HEK293 (cell line): ENCODE results near the gene SYNPO2.
A peak's percentile ranks its signal among the peaks of the same experiment; 100 is the strongest.

Experiments used
- CTCF ChIA-PET: fragments of 350-600 bp; formaldehyde crosslinking; extraction: SDS; loops from one replicate; lab custom pipeline; 2021; ENCODE audit warnings: antibody characterized with exemption; lab: Yijun Ruan, JAX
- POLR2A ChIA-PET: fragments of 300-600 bp; formaldehyde crosslinking; extraction: SDS; loops from one replicate; lab custom pipeline; 2020; ENCODE audit warnings: antibody characterized with exemption, inconsistent platforms; lab: Yijun Ruan, JAX
- H3K27ac ChIP-seq: fragments of 200-500 bp; sonication (Bioruptor generic); 2 replicates; pipeline ENCODE4 v1.5.1; 2014; ENCODE audit warnings: low read depth, low read length, control low read depth, inconsistent platforms; ENCODE audit errors: extremely low read depth
- H3K36me3 ChIP-seq, 2 experiments: fragments of 200-500 bp in 1 of 2; sonication (Bioruptor generic) in 1 of 2; 1 replicate in 1 of 2; 2 replicates in 1 of 2; pipeline ENCODE4 v1.5.1; 2014 to 2017; ENCODE audit warnings: inconsistent platforms in 2 of 2, low read length in 2 of 2; ENCODE audit not compliant: control insufficient read depth in 2 of 2, insufficient read depth in 1 of 2
- H3K4me1 ChIP-seq: fragments of 200-500 bp; sonication (Bioruptor generic); 2 replicates; pipeline ENCODE4 v1.5.1; 2014; ENCODE audit warnings: mild to moderate bottlenecking, low read length, inconsistent platforms; ENCODE audit not compliant: control insufficient read depth, insufficient read depth
- H3K4me3 ChIP-seq: 2 replicates; pipeline ENCODE4 v1.5.1; 2011; ENCODE audit warnings: low read depth, mild to moderate bottlenecking, control low read depth, low read length, moderate library complexity
- H3K9me3 ChIP-seq: fragments of 200-500 bp; sonication (Bioruptor generic); 2 replicates; pipeline ENCODE4 v1.5.1; 2014; ENCODE audit warnings: low read depth, low read length, inconsistent platforms; ENCODE audit not compliant: control insufficient read depth, insufficient read depth
- FEZF1 ChIP-seq: fragments of 450-650 bp; formaldehyde crosslinking; IDR thresholded peaks from 2 replicates; pipeline ENCODE4 v1.5.1; 2016; ENCODE audit warnings: missing biosample characterization, missing genetic modification characterization
- KLF8 ChIP-seq: fragments of 450-650 bp; formaldehyde crosslinking; IDR thresholded peaks from 2 replicates; pipeline ENCODE4 v1.5.1; 2016; ENCODE audit warnings: missing biosample characterization, missing genetic modification characterization
- PRDM6 ChIP-seq: fragments of 450-650 bp; formaldehyde crosslinking; IDR thresholded peaks from 2 replicates; pipeline ENCODE4 v1.5.1; 2017; ENCODE audit warnings: missing biosample characterization, missing genetic modification characterization
- SCRT1 ChIP-seq: fragments of 450-650 bp; formaldehyde crosslinking; IDR thresholded peaks from 2 replicates; pipeline ENCODE4 v1.5.1; 2016; ENCODE audit warnings: missing biosample characterization, missing genetic modification characterization, borderline replicate concordance
- SCRT2 ChIP-seq: fragments of 450-650 bp; formaldehyde crosslinking; IDR thresholded peaks from 2 replicates; pipeline ENCODE4 v1.5.1; 2016; ENCODE audit warnings: missing biosample characterization, missing genetic modification characterization
- SP2 ChIP-seq: fragments of 450-650 bp; formaldehyde crosslinking; IDR thresholded peaks from 2 replicates; pipeline ENCODE4 v1.5.1; 2016; ENCODE audit warnings: missing biosample characterization, missing genetic modification characterization
- SP3 ChIP-seq: fragments of 450-650 bp; formaldehyde crosslinking; IDR thresholded peaks from 2 replicates; pipeline ENCODE4 v1.5.1; 2016; ENCODE audit warnings: missing biosample characterization, missing genetic modification characterization
- ZBTB21 ChIP-seq: fragments of 450-650 bp; formaldehyde crosslinking; IDR thresholded peaks from 2 replicates; pipeline ENCODE4 v1.5.1; 2017; ENCODE audit warnings: missing biosample characterization, missing genetic modification characterization
- ZBTB26 ChIP-seq: fragments of 450-650 bp; formaldehyde crosslinking; optimal IDR thresholded peaks from 2 replicates; pipeline ENCODE3; 2016; ENCODE audit warnings: missing biosample characterization, mild to moderate bottlenecking, missing genetic modification characterization
- ZFHX2 ChIP-seq: fragments of 450-650 bp; formaldehyde crosslinking; conservative IDR thresholded peaks from 2 replicates; pipeline ENCODE4 v1.5.1; 2016; ENCODE audit warnings: missing biosample characterization, missing genetic modification characterization
- ZFP69B ChIP-seq: fragments of 450-650 bp; formaldehyde crosslinking; IDR thresholded peaks from 2 replicates; pipeline ENCODE4 v1.5.1; 2016; ENCODE audit warnings: missing biosample characterization, missing genetic modification characterization
- ZNF10 ChIP-seq: fragments of 450-650 bp; formaldehyde crosslinking; IDR thresholded peaks from 2 replicates; pipeline ENCODE4 v1.5.1; 2017; ENCODE audit warnings: missing biosample characterization, missing genetic modification characterization
- ZNF114 ChIP-seq: fragments of 450-650 bp; formaldehyde crosslinking; IDR thresholded peaks from 2 replicates; pipeline ENCODE4 v1.5.0; 2017; ENCODE audit warnings: missing biosample characterization, missing genetic modification characterization
- ZNF138 ChIP-seq: fragments of 450-650 bp; formaldehyde crosslinking; IDR thresholded peaks from 2 replicates; pipeline ENCODE4 v1.5.1; 2016; ENCODE audit warnings: missing biosample characterization, missing genetic modification characterization, borderline replicate concordance
- ZNF184 ChIP-seq: fragments of 450-650 bp; IDR thresholded peaks from 2 replicates; pipeline ENCODE4 v1.5.1; 2018; ENCODE audit warnings: missing biosample characterization, mild to moderate bottlenecking, missing genetic modification characterization
- ZNF2 ChIP-seq: fragments of 450-650 bp; formaldehyde crosslinking; IDR thresholded peaks from 2 replicates; pipeline ENCODE4 v1.5.1; 2016; ENCODE audit warnings: missing biosample characterization, missing genetic modification characterization
- ZNF223 ChIP-seq: fragments of 450-650 bp; formaldehyde crosslinking; IDR thresholded peaks from 2 replicates; pipeline ENCODE4 v1.5.1; 2016; ENCODE audit warnings: missing biosample characterization, missing genetic modification characterization
- ZNF23 ChIP-seq: fragments of 450-650 bp; formaldehyde crosslinking; IDR thresholded peaks from 2 replicates; pipeline ENCODE4 v1.5.1; 2016; ENCODE audit warnings: missing biosample characterization, missing genetic modification characterization, borderline replicate concordance
- ZNF280C ChIP-seq: fragments of 450-650 bp; formaldehyde crosslinking; IDR thresholded peaks from 2 replicates; pipeline ENCODE4 v1.5.1; 2016; ENCODE audit warnings: missing biosample characterization, missing genetic modification characterization
- ZNF501 ChIP-seq: fragments of 450-650 bp; formaldehyde crosslinking; IDR thresholded peaks from 2 replicates; pipeline ENCODE4 v1.5.1; 2016; ENCODE audit warnings: missing biosample characterization, missing genetic modification characterization
- ZNF560 ChIP-seq: fragments of 450-650 bp; formaldehyde crosslinking; IDR thresholded peaks from 2 replicates; pipeline ENCODE4 v1.5.1; 2017; ENCODE audit warnings: missing biosample characterization, missing genetic modification characterization, borderline replicate concordance
- ZNF610 ChIP-seq: fragments of 450-650 bp; formaldehyde crosslinking; IDR thresholded peaks from 2 replicates; pipeline ENCODE4 v1.5.1; 2016; ENCODE audit warnings: missing biosample characterization, missing genetic modification characterization, borderline replicate concordance
- ZNF621 ChIP-seq: fragments of 450-650 bp; formaldehyde crosslinking; IDR thresholded peaks from 2 replicates; pipeline ENCODE4 v1.5.1; 2017; ENCODE audit warnings: missing biosample characterization, missing genetic modification characterization
- ZNF624 ChIP-seq: fragments of 450-650 bp; formaldehyde crosslinking; IDR thresholded peaks from 2 replicates; pipeline ENCODE4 v1.5.1; 2017; ENCODE audit warnings: missing biosample characterization, missing genetic modification characterization
- ZNF626 ChIP-seq: fragments of 450-650 bp; sonication (Bioruptor Pico); formaldehyde crosslinking; IDR thresholded peaks from 2 replicates; pipeline ENCODE4 v1.5.1; 2018; ENCODE audit warnings: missing biosample characterization, missing genetic modification characterization, inconsistent platforms
- ZNF629 ChIP-seq: fragments of 450-650 bp; formaldehyde crosslinking; IDR thresholded peaks from 2 replicates; pipeline ENCODE4 v1.5.1; 2017; ENCODE audit warnings: missing biosample characterization, missing genetic modification characterization
- ZNF664 ChIP-seq: fragments of 450-650 bp; formaldehyde crosslinking; IDR thresholded peaks from 2 replicates; pipeline ENCODE4 v1.5.1; 2016; ENCODE audit warnings: missing biosample characterization, missing genetic modification characterization
- ZNF670 ChIP-seq: fragments of 450-650 bp; formaldehyde crosslinking; IDR thresholded peaks from 2 replicates; pipeline ENCODE4 v1.5.1; 2016; ENCODE audit warnings: missing biosample characterization, missing genetic modification characterization, low read depth
- ZNF843 ChIP-seq: fragments of 450-650 bp; formaldehyde crosslinking; IDR thresholded peaks from 2 replicates; pipeline ENCODE4 v1.5.1; 2016; ENCODE audit warnings: missing biosample characterization, missing genetic modification characterization

The SYNPO2 gene

GRCh38 chr4:118927974-118928373 is 39.3 kb downstream of the SYNPO2 start:
- ChIA-PET POLR2A (no interaction called here), CTCF (no interaction called here)
- Histone ChIP-seq H3K27ac (no peak overlapping the region), H3K36me3 (no peaks in the 10 kb centered on the region), H3K9me3 (no peaks in the 10 kb centered on the region), H3K4me1 (no peaks in the 10 kb centered on the region), H3K4me3 (no peak overlapping the region)
- TF ChIP-seq FEZF1 (peak; percentile 59; the same call in 1 of the 2 replicates), ZNF670 (tag by site-specific recombination) (no peak), SCRT2 (0 out of 2 replicates have a peak, but pooled peaks have one; percentile 14), ZNF621 (tag by site-specific recombination) (no peak), ZNF843 (tag by site-specific recombination) (peak; percentile 62), ZNF223 (no peak), ZFP69B (tag by site-specific recombination) (no peak), PRDM6 (peak; percentile 71), ZNF2 (tag by site-specific recombination) (no peak), SP3 (tag by site-specific recombination) (no peak)

- no peaks in the 10 kb centered on the region for H3K4me1 ChIP-seq
- no peak overlapping the region for H3K4me3 ChIP-seq
- no peak overlapping the region for H3K27ac ChIP-seq
- no peak for TF ChIP-seq ZNF138
- no peak for TF ChIP-seq KLF8 (tag by site-specific recombination)
- no peak for TF ChIP-seq ZNF280C (tag by site-specific recombination)
- no peak for TF ChIP-seq ZNF184
- no peak for TF ChIP-seq ZBTB21 (tag by site-specific recombination)
- TF ChIP-seq ZNF10 (tag by site-specific recombination), result no peak
- no peak for TF ChIP-seq ZNF624 (tag by site-specific recombination)
- no peak for TF ChIP-seq ZNF23 (tag by site-specific recombination)
- TF ChIP-seq SCRT1 (tag by site-specific recombination), result no peak
- TF ChIP-seq ZNF501, result no peak
- TF ChIP-seq ZFHX2 (tag by site-specific recombination), result no peak
- TF ChIP-seq ZNF664 (tag by site-specific recombination), result no peak
- no peak for TF ChIP-seq ZBTB26 (tag by site-specific recombination)
- TF ChIP-seq ZNF560, result no peak
- no peak for TF ChIP-seq ZNF629
- no peak for TF ChIP-seq ZNF626
- TF ChIP-seq ZNF610 (tag by site-specific recombination), result no peak
- no peak for TF ChIP-seq ZNF114 (tag by site-specific recombination)
- TF ChIP-seq SP2 (tag by site-specific recombination), result no peak
- no peaks in the 10 kb centered on the region for H3K36me3 ChIP-seq
- ChIA-PET POLR2A (no interaction called here), CTCF (no interaction called here)
- H3K9me3 ChIP-seq, result no peaks in the 10 kb centered on the region
Observed at GRCh38 chr4:118930255-118930654, 41.6 kb downstream of the SYNPO2 start.
